Fibroblast of skin of left quadriceps (primary cell): ENCODE results near the gene KRTAP13-1.

ENCODE experiments used
- DNase-seq, 2 experiments: peaks; one replicate each; pipeline ENCODE4 v3.0.0-alpha.2; 2013; ENCODE audit warnings: low read depth in 2 of 2

Gene KRTAP13-1

GRCh38 chr21:30395731-30396130 lies at the start of gene KRTAP13-1:
KRTAP13-1 (plus strand) TSS chr21:30396031; CDS start chr21:30396087, 56 bp downstream.
- DNase-seq = no peak

- no peak for DNase-seq
Measured at GRCh38 chr21:30348506-30348905, 47.3 kb upstream of the KRTAP13-1 start, which contains the start of gene KRTAP23-1. KRTAP23-1 (minus strand) TSS chr21:30348606; CDS start chr21:30348606, 0 bp downstream.

GRCh38 chr21:30349572-30349971 lies 46.3 kb upstream of the KRTAP13-1 start:
- DNase-seq = no peak

GRCh38 chr21:30351534-30351933 lies 44.3 kb upstream of the KRTAP13-1 start:
- DNase-seq = no peak

- DNase-seq = no peak
Measured at GRCh38 chr21:30354308-30355005, 41.4 kb upstream of the KRTAP13-1 start.

- no peak for DNase-seq
Measured at GRCh38 chr21:30355906-30356305, 39.9 kb upstream of the KRTAP13-1 start.

- DNase-seq = no peak
Measured at GRCh38 chr21:30372139-30372770, 23.6 kb upstream of the KRTAP13-1 start, which contains the start of gene KRTAP13-2. KRTAP13-2 (minus strand) TSS chr21:30372271; CDS start chr21:30372213, 58 bp downstream.

GRCh38 chr21:30382201-30382600 lies 13.6 kb upstream of the KRTAP13-1 start:
- DNase-seq = no peak

GRCh38 chr21:30391492-30392025 lies 4.3 kb upstream of the KRTAP13-1 start:
- DNase-seq = no peak

GRCh38 chr21:30408782-30409494 lies 13.1 kb downstream of the KRTAP13-1 start:
- peak; percentile 10 to 14 for DNase-seq

- DNase-seq = no peak
Measured at GRCh38 chr21:30415993-30416392, 20.2 kb downstream of the KRTAP13-1 start.

- DNase-seq = no peak
Measured at GRCh38 chr21:30425826-30426225, 30.0 kb downstream of the KRTAP13-1 start, which contains the start of gene KRTAP13-3. KRTAP13-3 (minus strand) TSS chr21:30425926; CDS start chr21:30425912, 14 bp downstream.

- no peak for DNase-seq
Measured at GRCh38 chr21:30426731-30427130, 30.9 kb downstream of the KRTAP13-1 start.

- no peak for DNase-seq
Measured at GRCh38 chr21:30430170-30430655, 34.4 kb downstream of the KRTAP13-1 start, which contains the start of gene KRTAP13-4. KRTAP13-4 (plus strand) TSS chr21:30430220; CDS start chr21:30430276, 56 bp downstream.

GRCh38 chr21:30434033-30434631 lies 38.3 kb downstream of the KRTAP13-1 start:
- no peak for DNase-seq

- DNase-seq = no peak
Measured at GRCh38 chr21:30437010-30437565, 41.3 kb downstream of the KRTAP13-1 start.

- no peak for DNase-seq
Measured at GRCh38 chr21:30439975-30440374, 44.1 kb downstream of the KRTAP13-1 start, which contains the start of gene KRTAP15-1. KRTAP15-1 (plus strand) TSS chr21:30440275; CDS start chr21:30440328, 53 bp downstream.

- DNase-seq = no peak
Measured at GRCh38 chr21:30443226-30443625, 47.4 kb downstream of the KRTAP13-1 start.

- no peak for DNase-seq
Measured at GRCh38 chr21:30444204-30444603, 48.4 kb downstream of the KRTAP13-1 start.
